T-helper 2 cell (primary cell): Measurements from ENCODE around the gene LCE1E.

Experiments
- DNase-seq, 5 experiments: peaks; one replicate each; pipeline versions ENCODE4 v3.0.0 to v3.0.0-alpha.2; 2012 to 2022
- total RNA-seq, 2 donors: gene quantifications; one replicate each; lab custom pipeline; 2026; lab: John Stamatoyannopoulos, UW

LCE1E gene, protein sequence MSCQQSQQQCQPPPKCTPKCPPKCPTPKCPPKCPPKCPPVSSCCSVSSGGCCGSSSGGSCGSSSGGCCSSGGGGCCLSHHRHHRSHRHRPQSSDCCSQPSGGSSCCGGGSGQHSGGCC
- 0 reads per million in 2 donors for total RNA-seq

- DNase-seq: no peak
Observed at GRCh38 chr1:152786077-152786476, at the start of gene LCE1E. Gene LCE1E (plus strand): TSS chr1:152786257. CDS start chr1:152787300, 1,043 bp downstream.

DNA sequence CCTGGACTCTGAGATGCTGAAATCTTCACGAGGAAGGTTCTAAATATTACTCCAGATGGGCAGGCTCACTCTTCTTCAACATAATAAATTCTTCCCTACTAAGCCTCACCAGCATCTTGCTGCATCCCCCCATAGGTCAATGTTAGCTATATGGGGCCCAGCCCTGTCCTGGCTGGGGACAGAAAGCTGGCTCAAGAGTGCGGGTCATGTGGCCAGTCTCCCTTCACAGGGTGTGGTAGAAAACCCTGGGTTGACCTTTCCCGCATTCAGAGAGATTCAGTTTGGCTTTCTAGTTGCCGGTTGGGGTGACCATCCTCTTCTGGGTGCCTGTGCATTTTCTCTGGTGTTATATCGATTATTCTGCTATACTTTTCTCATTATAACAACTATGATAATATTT is 48.1 kb upstream of the LCE1E start:
- no peak for DNase-seq

- no peak for DNase-seq
Observed at GRCh38 chr1:152739841-152740240, 46.2 kb upstream of the LCE1E start.

DNA sequence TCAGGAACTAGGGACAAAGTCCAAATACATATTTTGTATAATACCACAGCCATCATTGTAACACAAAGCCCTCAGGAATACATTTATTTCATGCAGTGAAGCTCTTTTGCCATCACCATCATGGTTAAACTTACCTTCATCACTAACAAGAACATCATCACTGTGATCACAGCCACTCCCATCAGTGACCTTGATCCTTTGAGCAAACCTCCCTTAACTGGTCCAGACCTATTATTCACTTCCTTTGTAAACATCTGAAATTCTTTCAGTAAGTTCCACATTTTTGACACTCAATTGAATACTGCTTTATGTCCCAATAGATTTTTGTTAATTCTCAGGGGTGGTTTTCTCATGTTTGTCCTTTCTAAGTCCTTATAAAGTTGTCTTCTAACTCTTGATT is 44.4 kb upstream of the LCE1E start:
- no peak for DNase-seq

- no peak for DNase-seq
Observed at GRCh38 chr1:152743371-152744145, 42.5 kb upstream of the LCE1E start.

- no peak for DNase-seq
Observed at GRCh38 chr1:152745289-152745704, 40.8 kb upstream of the LCE1E start.

- DNase-seq: no peak
Observed at GRCh38 chr1:152745765-152746444, 40.2 kb upstream of the LCE1E start.

DNA sequence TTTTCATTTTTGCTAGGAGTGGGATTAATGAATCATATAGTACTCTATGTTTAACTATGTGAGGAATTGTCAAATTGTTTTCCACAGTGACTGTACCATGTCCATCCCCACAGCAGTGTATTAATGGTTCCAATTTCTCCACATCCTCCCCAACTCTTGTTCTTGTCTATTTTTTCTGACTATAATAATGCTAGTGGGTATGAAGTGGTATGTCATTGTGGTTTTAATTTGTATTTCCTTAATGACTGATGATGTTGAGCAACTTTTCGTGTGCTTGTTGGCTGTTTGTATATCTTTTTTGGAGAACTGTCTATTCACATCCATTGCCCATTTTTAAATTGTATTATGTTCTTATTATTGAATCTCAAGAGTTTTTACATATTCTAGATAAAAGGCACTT is 38.2 kb upstream of the LCE1E start:
- DNase-seq: no peak

- DNase-seq: no peak
Observed at GRCh38 chr1:152752225-152752624, 33.8 kb upstream of the LCE1E start.

GRCh38 chr1:152753586-152753985 is 32.5 kb upstream of the LCE1E start:
- no peak for DNase-seq

GRCh38 chr1:152756872-152757271 is 29.2 kb upstream of the LCE1E start:
- no peak for DNase-seq

DNA sequence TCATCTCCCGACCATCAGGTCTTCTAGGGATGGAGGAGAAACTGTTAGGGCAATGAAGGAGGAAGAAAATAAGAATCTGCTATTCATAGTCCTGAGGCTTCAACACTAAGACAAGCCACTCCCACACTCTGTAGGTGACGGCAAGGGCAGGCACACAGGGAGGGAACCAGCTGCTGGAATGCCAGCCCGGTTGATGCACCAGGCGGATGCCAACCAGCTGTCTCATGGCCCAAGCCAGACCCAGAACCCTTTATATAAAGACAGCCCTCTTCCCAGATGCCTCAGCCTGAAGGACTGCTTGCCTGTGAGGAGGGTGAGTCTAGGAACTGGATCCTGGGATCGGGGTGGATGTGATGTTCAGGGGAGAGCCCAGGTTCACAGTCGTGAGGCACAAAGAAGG is 28.3 kb upstream of the LCE1E start, which contains the start of gene KPRP:
Gene KPRP (plus strand): TSS at position 279 of the 400 bp plus-strand sequence. CDS start 1,564 bp downstream, outside the sequence.
- DNase-seq: no peak

GRCh38 chr1:152758636-152759035 is 27.4 kb upstream of the LCE1E start:
- no peak for DNase-seq

GRCh38 chr1:152759453-152760173 is 26.4 kb upstream of the LCE1E start:
- no peak for DNase-seq

GRCh38 chr1:152760551-152761190 is 25.4 kb upstream of the LCE1E start:
- no peak for DNase-seq

- DNase-seq: no peak
Observed at GRCh38 chr1:152761609-152762213, 24.3 kb upstream of the LCE1E start.

GRCh38 chr1:152768847-152769533 is 17.1 kb upstream of the LCE1E start:
- no peak for DNase-seq

DNA sequence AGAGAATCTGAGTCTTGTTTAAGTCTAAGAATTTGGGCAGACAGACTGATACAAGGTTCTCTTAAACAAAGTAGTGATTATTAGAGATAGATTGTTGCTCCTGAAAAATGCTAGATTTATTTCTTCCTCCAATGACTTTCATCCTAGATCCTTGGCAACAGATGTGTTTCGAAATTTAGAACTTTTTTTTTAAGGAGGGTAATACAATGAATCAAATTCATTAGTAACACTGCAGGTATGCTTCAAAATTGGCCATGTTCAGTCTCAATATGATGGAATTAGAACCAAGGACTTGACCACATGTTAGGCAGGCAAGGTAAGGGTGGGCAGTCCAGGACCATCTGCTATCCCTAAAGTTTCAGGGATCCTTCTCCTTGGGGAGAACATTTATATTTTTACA is 15.6 kb upstream of the LCE1E start:
- no peak for DNase-seq

DNA sequence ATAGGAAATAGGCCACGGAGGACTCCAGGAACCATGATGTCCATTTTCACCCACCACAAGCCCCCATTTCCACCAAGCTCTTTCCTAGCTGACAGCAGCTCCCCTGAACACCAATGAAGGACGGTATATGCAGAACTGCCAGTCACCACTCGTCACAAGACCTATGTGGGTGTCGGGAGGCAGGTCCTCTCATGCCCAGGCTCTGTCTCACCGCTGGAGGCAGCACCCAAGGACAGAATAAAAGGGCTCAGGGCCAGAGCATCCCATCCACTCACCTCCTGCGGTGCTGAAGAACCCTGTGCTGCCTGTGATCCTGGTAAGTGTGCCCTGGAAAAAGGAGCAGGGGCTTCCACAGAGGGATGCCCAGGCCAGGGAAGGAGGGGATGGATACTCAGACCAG is 11.2 kb upstream of the LCE1E start, which contains the start of gene LCE1F:
Gene LCE1F (plus strand): TSS at position 266 of the 400 bp plus-strand sequence. CDS start 1,232 bp downstream, outside the sequence.
- DNase-seq: no peak

DNA sequence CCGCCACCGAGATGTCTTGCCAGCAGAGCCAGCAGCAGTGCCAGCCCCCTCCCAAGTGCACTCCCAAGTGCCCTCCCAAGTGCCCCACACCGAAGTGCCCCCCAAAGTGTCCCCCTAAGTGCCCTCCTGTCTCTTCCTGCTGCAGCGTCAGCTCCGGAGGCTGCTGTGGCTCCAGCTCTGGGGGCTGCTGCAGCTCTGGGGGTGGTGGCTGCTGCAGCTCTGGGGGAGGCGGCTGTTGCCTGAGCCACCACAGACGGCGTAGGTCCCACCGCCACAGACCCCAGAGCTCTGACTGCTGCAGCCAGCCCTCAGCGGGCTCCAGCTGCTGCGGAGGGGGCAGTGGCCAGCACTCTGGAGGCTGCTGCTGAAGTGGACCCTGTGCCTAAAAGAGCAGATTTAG is 9.7 kb upstream of the LCE1E start:
- DNase-seq: no peak

DNA sequence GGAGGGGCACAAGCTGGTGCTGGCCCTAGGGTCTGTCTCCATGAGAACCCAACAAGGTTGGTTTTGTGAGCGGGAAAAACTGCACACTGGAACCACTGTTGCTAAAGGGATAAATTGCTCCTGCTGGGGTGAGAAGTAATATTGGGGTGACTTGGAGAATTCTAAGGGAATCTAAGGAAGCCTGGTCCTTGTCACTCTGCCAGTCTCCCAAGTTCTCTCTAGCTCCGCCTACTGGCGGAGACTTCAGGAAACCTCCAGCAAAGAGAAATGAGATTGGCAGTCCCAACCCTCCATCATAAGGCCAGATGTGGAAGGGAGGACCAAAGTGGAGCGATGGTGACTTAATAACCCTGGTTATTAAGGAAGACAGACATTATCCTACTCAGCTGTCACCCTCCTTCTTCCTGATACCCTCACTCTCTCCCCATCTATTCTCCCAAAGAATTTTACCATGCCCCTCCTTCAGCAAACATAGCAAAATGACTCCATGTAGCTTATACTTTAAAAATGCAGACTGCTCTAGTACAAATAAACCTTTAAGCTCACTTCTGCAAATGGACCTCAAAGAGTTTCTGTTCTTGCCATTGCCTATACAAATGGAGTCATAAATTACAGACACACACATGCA is 8.4 kb upstream of the LCE1E start:
- DNase-seq: no peak
